ENCODE measurements around the gene ASB1. TPM values are rescaled to one million over a fixed set of nuclear protein-coding genes. Genes with fewer than 3 reads are reported as not detected.

The ASB1 gene
- total RNA-seq, 1 experiment from 2014 or later: 24.7 TPM

DNA sequence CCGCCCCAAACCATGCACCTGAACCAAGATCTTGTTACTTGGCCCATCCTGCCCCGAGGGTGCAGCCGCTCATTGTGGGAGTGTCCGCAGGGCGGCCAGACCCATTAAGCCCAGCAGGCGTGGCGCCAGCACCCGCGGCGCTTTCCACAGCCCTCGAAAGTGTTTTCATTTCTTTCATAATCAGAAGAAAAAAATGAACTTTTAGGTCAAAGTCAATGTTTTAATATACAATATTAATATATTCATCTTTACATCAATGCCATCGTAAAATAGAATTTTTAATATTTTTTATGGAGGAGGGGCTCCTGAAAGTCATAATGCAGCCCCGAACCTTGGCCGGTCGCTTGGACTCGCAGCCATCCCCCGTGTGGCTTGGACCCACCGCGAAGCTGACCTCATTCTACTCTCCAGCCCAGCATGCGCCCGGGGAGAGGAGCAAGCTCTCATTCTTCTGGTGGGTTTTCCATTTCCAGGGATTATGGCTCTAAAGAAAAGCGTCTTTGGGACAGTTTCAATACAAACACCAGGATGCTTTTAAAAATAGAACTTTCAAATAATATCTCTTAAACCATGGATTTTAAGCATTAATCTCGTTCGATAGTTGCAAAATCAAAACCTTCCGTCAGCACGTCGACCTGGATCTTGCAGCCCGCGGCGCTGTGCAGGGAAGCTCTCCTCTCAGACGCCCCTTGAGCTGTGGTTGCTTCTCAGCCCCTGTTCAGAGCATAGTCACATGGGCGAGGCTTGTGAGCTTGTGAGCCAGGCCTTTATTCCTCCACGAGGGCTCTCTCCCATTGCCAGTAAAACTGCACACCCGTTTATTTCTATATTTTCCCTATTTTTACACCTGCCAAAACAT, 17.2 kb upstream of the ASB1 start:
- no peak for DNase-seq (ENCODE audit: low read depth in 1 of 2, low spot score in 2 of 2)
- no peak overlapping the region for H3K4me3 ChIP-seq
- H3K36me3 ChIP-seq: no peaks in the 10 kb centered on the region
- H3K27me3 ChIP-seq (replicated peaks): no peaks in the 10 kb centered on the region
- H3K4me1 ChIP-seq (replicated peaks): no peaks in the 10 kb centered on the region
- no peaks in the 10 kb centered on the region for H3K9me3 ChIP-seq (replicated peaks)
- no peak overlapping the region for H3K27ac ChIP-seq

DNA sequence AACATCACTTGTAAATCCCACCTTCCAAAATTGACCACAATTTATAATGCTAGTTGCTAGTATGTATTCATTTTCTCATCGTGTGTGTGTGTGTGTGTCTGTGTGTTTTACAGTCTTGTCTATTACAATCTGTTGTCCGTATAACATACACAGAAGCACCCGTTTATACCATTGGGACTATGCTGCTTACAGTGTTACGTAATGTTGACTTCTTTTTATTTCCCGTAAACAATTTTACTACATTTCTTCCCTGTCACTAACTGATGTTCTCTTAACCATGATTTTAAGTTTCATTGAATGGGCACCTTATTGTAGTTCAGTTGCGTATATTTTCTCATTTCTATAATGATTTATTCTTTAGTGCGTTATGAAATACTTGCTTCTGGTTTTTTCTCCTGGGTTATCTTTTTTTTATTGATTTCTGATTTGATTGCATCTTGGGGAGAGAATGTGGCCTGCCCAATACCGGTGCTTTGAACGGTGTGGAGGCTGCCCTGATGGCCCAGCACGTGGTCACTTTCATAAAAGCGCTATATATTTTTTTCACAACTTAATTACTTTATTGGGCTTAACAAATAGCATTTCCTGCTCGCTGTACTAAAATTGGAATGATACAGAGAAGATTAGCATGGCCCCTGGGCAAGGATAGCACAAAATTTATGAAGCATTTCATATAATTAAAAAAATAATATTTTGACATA, 14.5 kb upstream of the ASB1 start:
- no peaks in the 10 kb centered on the region for H3K36me3 ChIP-seq
- H3K4me1 ChIP-seq (replicated peaks): no peaks in the 10 kb centered on the region
- H3K4me3 ChIP-seq: no peak overlapping the region
- no peak overlapping the region for H3K27ac ChIP-seq
- no peaks in the 10 kb centered on the region for H3K9me3 ChIP-seq (replicated peaks)
- no peaks in the 10 kb centered on the region for H3K27me3 ChIP-seq (replicated peaks)
- DNase-seq (ENCODE audit: low read depth in 1 of 2, low spot score in 2 of 2): no peak

DNA sequence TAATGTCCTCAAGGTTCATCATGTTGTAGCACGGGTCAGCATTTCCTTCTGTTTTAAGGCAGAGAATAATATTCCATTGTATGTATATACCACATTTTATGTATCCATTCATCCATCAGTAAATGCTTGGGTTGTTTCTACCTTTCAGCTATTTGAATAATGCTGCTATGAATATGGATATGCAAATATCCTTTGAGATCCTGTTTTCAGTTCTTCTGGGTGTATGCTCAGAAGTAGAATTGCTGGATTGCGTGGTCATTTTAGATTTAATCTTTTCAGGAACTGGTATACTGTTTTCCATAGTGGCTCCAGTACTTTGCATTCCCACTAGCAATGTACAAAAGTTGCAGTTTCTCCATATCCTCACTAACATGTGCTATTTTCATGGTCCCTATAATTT, 13.4 kb upstream of the ASB1 start:
- Histone ChIP-seq H3K27me3 (replicated peaks) (no peaks in the 10 kb centered on the region), H3K4me1 (replicated peaks) (no peaks in the 10 kb centered on the region), H3K36me3 (no peaks in the 10 kb centered on the region), H3K9me3 (replicated peaks) (no peaks in the 10 kb centered on the region), H3K4me3 (no peak overlapping the region), H3K27ac (no peak overlapping the region)
- DNase-seq (ENCODE audit: low read depth in 1 of 2, low spot score in 2 of 2): no peak

DNA sequence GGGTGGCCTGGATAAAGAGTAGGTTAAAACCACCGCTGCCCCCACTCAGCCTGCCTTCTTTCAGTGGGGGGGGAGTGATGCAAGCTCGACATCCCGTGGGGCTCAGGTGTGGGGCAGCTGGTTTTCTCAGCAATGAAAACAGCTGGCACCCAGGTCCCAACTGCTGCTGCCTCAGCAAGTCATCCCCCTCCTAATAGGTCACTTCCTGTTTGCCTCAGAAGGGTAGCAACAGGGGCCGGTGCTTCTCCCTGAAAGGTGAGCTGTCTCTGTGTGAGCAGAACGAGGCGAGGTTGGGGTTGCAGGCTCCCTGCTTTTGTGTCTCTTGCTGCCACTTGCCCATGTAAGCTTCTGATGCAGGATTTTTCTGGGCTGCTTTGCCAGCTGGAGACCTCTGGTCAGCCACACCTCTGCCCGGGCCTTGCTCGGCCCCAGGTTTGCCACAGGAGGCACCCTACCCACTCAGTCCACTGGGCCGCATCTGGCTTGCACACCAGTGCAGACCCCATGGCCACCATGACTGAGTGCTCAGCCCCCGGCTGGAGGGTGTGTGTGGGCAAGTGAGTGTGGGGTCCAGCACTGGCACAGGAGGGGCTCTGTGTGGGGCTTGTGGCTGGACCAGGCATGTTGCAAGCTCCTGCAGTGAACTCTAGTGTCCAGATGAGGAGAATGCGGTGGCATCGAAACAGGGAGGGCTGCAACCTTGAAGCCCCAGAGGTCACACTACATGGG, 11.5 kb upstream of the ASB1 start:
- Histone ChIP-seq H3K4me1 (replicated peaks) (peaks cover 5% of the 10 kb centered on the region), H3K36me3 (no peaks in the 10 kb centered on the region), H3K9me3 (replicated peaks) (no peaks in the 10 kb centered on the region), H3K27ac (no peak overlapping the region), H3K27me3 (replicated peaks) (no peaks in the 10 kb centered on the region), H3K4me3 (no peak overlapping the region)
- no peak for DNase-seq (ENCODE audit: low read depth in 1 of 2, low spot score in 2 of 2)

DNA sequence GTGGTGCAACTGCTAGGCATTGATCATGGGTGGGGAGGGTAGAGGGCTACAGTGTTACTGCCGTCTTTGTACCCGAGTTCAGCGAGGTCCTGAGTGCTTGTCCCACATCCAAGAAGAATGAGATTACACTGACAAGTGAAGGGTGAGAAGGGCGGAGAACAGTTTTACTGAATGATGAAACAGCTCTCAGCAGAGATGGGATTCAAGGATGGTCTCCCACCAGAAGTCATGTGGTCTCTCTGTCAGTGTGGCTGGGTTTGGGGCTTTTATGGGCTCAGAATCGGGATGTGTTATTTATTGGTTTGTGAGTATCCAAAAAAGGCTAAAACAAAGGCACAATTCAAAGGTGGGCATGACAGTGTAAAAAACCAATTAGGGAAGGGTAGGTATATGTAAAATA, 10.8 kb upstream of the ASB1 start:
- H3K4me1 ChIP-seq (replicated peaks): peaks cover 5% of the 10 kb centered on the region
- no peak overlapping the region for H3K27ac ChIP-seq
- no peaks in the 10 kb centered on the region for H3K36me3 ChIP-seq
- no peaks in the 10 kb centered on the region for H3K9me3 ChIP-seq (replicated peaks)
- no peak for DNase-seq (ENCODE audit: low read depth in 1 of 2, low spot score in 2 of 2)
- H3K4me3 ChIP-seq: no peak overlapping the region
- no peaks in the 10 kb centered on the region for H3K27me3 ChIP-seq (replicated peaks)

DNA sequence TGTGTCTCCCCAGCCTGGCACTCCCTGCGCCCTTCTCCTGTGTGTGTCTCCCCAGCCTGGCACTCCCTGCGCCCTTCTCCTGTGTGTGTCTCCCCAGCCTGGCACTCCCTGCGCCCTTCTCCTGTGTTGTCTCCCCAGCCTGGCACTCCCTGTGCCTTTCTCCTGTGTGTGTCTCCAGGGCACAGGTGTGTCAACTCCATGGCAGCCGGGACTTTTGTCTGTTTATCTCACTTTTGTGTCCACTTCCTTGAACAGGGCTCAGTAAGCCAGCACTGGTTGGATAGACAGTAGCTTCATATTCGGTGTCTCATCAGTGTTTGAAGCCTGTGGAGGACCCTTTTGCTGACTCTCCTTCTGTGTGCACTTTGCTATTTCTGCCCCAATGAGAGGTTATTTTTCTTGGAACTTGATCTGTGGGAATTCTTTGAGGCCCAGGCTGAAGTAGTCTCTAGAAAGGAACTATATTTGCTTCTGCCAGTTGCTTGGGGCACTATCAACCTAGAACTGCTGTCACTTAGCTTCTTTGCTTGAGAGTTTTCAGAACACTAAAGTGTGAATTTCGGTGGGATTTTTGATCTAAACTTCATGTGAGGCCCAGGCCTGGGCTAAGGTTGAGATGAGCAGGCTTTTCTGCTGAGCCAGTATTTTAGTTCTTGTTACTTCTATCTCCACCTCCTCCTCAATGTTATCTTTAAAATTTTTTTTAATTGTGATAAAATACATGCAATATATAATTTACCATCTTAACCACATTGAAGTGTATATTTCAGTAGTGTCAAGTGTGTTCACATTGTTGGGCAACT, 8.3 kb upstream of the ASB1 start:
- Histone ChIP-seq H3K4me1 (replicated peaks) (peaks cover 8% of the 10 kb centered on the region), H3K27me3 (replicated peaks) (no peaks in the 10 kb centered on the region), H3K27ac (no peak overlapping the region), H3K36me3 (no peaks in the 10 kb centered on the region), H3K4me3 (no peak overlapping the region), H3K9me3 (replicated peaks) (no peaks in the 10 kb centered on the region)
- no peak for DNase-seq (ENCODE audit: low read depth in 1 of 2, low spot score in 2 of 2)

DNA sequence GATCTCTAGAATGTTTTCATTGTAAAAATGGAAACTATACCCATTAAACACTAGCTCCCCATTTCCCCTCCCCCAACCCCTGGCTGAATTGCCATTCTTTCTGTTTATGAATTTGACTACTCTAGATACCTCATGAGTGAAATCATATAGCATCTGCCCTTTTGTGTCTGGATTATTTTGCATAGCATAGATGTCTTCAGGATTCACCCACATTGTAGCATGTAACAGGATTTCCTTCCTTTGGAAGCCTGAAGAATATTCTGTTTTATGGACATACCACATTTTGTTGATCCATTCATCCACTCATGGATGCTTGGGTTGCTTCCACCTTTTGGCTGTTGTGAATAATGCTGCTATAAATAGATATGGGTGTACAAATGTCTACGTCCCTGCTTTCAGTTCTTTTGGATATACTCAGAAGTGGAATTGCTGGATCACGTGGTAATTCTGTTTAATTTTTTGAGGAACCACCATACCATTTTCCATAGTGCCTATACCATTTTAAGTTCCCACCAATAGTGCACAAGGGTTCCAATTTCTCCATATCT, 7.7 kb upstream of the ASB1 start:
- no peaks in the 10 kb centered on the region for H3K9me3 ChIP-seq (replicated peaks)
- peaks cover 14% of the 10 kb centered on the region for H3K4me1 ChIP-seq (replicated peaks)
- H3K27me3 ChIP-seq (replicated peaks): no peaks in the 10 kb centered on the region
- H3K4me3 ChIP-seq: no peak overlapping the region
- DNase-seq (ENCODE audit: low read depth in 1 of 2, low spot score in 2 of 2): no peak
- H3K36me3 ChIP-seq: no peaks in the 10 kb centered on the region
- no peak overlapping the region for H3K27ac ChIP-seq

DNA sequence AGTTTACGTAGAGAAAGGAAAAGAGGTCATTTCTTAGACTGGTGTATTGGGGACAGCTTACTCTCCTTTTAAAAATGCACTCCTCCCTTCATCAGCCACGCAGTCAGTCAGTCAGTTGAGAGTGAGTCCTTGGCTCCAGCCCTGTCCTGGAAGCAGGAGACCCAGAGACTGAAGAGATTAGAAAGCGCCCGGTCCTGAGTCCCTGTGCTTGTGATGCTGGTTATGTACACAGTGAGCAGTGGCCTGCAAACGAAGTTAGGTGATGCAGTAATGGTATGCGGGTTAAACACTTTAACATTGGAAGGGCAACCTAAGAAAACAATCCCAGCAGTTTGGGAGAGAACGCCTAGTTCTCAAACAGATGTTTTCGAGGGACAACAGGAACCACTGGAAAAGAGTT, 6.3 kb upstream of the ASB1 start:
- Histone ChIP-seq H3K4me1 (replicated peaks) (peaks cover 14% of the 10 kb centered on the region), H3K9me3 (replicated peaks) (no peaks in the 10 kb centered on the region), H3K36me3 (no peaks in the 10 kb centered on the region), H3K27me3 (replicated peaks) (no peaks in the 10 kb centered on the region), H3K4me3 (no peak overlapping the region), H3K27ac (no peak overlapping the region)
- no peak for DNase-seq (ENCODE audit: low read depth in 1 of 2, low spot score in 2 of 2)

DNA sequence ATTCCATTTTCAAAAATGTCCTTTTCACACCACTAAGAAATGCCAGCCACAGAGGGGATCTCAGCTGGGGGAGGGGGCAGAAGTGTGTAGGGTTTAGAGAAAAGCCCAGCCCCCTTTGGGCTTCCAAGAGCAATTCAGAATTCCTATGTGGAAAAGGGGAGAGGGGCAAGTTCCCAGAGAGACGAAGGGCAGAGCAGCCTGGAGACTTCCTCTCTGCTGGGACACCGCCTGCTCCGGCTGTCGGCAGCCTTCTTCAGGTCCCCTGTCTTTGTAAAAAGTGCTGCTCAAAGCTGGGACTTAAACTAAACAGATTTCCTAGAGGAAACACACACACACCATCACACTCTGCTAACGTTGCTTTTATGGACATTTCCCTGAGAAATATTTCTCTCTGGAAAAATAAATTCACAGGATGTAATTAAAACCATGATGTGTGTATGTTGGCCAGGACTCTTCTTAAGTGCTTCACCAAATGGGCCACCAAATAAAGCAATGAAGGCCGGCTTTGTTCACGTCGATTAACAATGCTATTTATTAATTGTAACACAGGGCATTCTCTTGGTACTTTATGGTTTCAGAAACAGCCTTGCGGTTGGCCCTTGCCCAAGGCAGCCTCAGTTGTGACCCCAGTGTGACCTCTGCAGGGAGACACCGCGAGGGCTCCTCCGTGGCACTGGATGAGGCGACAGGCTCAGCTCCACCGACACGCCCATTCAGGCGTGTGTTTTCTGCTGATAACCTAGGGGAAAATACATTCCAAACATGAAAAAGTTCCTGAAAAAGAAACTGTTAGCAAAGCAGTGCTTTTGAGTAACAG, 5.6 kb upstream of the ASB1 start:
- Histone ChIP-seq H3K27me3 (replicated peaks) (no peaks in the 10 kb centered on the region), H3K4me1 (replicated peaks) (peaks cover 20% of the 10 kb centered on the region), H3K4me3 (no peak overlapping the region), H3K9me3 (replicated peaks) (no peaks in the 10 kb centered on the region), H3K27ac (no peak overlapping the region), H3K36me3 (no peaks in the 10 kb centered on the region)
- no peak for DNase-seq (ENCODE audit: low read depth in 1 of 2, low spot score in 2 of 2)

DNA sequence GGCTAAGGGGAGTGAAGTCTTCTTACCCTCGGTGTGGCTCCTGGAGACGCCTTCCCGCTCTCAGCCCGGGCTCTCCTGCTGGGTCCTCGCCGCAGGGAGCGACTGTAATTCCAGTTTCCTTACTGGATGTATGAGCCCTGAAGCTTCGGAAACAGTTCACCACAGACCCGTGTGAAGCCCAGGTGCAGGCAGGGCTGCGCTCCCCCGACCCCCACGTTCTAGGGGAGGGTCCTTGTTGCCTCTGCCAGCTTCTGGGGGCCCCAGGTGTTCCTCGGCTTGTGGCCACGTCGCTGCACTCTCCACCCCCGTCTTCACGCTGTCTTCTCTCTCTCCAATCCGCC, 5.1 kb upstream of the ASB1 start:
- Histone ChIP-seq H3K36me3 (peaks cover 3% of the 10 kb centered on the region), H3K27me3 (replicated peaks) (no peaks in the 10 kb centered on the region), H3K4me1 (replicated peaks) (peaks cover 24% of the 10 kb centered on the region), H3K4me3 (no peak overlapping the region), H3K9me3 (replicated peaks) (no peaks in the 10 kb centered on the region), H3K27ac (no peak overlapping the region)
- no peak for DNase-seq (ENCODE audit: low read depth in 1 of 2, low spot score in 2 of 2)

DNA sequence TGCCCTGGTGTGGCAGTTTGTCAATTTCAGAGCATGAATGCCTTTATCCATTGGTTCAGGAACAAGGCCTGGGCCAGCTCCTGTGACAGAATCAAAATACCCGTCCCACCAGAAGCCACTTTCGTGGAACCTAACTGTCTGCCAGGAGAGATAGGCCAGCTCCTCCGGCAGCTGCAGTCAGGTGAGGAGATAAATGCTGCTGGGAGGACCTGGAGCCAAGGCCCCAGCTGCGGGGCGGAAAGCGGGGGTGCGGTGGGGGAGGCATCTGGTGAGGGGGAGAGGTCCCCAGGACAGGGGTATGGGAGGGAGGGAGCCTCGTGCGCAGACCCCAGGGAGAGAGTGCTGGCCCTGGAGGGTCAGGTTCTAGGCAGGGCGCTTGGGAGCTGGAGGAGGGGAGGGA, 4.4 kb upstream of the ASB1 start:
- peaks cover 9% of the 10 kb centered on the region for H3K36me3 ChIP-seq
- no peaks in the 10 kb centered on the region for H3K9me3 ChIP-seq (replicated peaks)
- H3K27me3 ChIP-seq (replicated peaks): no peaks in the 10 kb centered on the region
- H3K27ac ChIP-seq: no peak overlapping the region
- H3K4me3 ChIP-seq: no peak overlapping the region
- H3K4me1 ChIP-seq (replicated peaks): peaks cover 24% of the 10 kb centered on the region
- DNase-seq (ENCODE audit: low read depth in 1 of 2, low spot score in 2 of 2): no peak

DNA sequence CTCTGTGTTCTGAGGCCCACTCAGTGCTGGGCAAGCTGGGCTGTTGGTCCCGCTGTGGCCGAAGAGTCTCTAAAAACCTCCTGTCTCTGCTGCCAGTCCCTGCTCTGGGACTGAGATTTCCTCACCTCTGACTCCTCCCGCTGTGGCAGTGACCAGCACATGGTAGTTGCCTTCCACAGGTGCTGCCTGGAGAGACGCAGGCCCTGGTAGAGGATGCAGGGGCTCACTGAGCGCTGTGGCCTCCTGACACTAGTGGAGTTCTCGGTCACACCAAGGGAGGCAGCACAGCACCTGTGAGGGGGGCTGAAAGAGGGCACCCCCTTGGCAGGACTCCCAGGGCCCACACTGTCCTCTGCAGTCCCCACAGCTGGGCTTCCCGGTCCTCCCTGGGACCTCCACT, 3.8 kb upstream of the ASB1 start:
- no peaks in the 10 kb centered on the region for H3K27me3 ChIP-seq (replicated peaks)
- no peak overlapping the region for H3K27ac ChIP-seq
- peaks cover 29% of the 10 kb centered on the region for H3K4me1 ChIP-seq (replicated peaks)
- peaks cover 12% of the 10 kb centered on the region for H3K36me3 ChIP-seq
- H3K4me3 ChIP-seq: no peak overlapping the region
- DNase-seq (ENCODE audit: low read depth in 1 of 2, low spot score in 2 of 2): no peak
- no peaks in the 10 kb centered on the region for H3K9me3 ChIP-seq (replicated peaks)

All from SJSA1 (cell line).